DND-41 (cell line): Measurements from ENCODE around the gene FANCE.

Source experiments
- CTCF ChIP-seq: IDR thresholded peaks from 2 replicates; pipeline ENCODE4 v1.5.1; 2012; ENCODE audit warnings: borderline replicate concordance, low read length, moderate library complexity, mild to moderate bottlenecking; ENCODE audit not compliant: poor library complexity, severe bottlenecking; ENCODE audit errors: extremely low read depth
- EZH2 ChIP-seq: IDR thresholded peaks from 3 replicates; pipeline ENCODE4 v1.6.1; 2012; ENCODE audit warnings: borderline replicate concordance, low read depth, mild to moderate bottlenecking, moderate library complexity, low read length, inconsistent platforms; ENCODE audit not compliant: severe bottlenecking

GRCh38 chr6:35442693-35443092 lies 9.4 kb upstream of the FANCE start:
- TF ChIP-seq CTCF (no peak), EZH2 (no peak)
